GM18505 (cell line): ENCODE data around the gene PRSS27.

Experiments used
- ATAC-seq: cut with Tn5 transposase; IDR thresholded peaks from one replicate; pipeline ENCODE4 v1.9.1; 2021; ENCODE audit not compliant: unreplicated experiment
- POLR2A ChIP-seq: IDR thresholded peaks from 4 replicates; pipeline ENCODE4 v1.6.1; 2011; ENCODE audit warnings: borderline replicate concordance; ENCODE audit not compliant: insufficient read depth, insufficient read length; ENCODE audit errors: extremely low read depth

The PRSS27 gene

GRCh38 chr16:2720064-2720457 is at the start of gene PRSS27:
TSS of gene PRSS27 (minus strand) at chr16:2720224. CDS start at chr16:2720160, 64 bp downstream.
- no peak for ATAC-seq
- TF ChIP-seq POLR2A = no peak

GRCh38 chr16:2769675-2770056 is 49.6 kb upstream of the PRSS27 start:
- TF ChIP-seq POLR2A = peak; percentile 2
- no peak for ATAC-seq

GRCh38 chr16:2769100-2769529 is 49.1 kb upstream of the PRSS27 start:
- peak; percentile 8 for TF ChIP-seq POLR2A
- no peak for ATAC-seq

- no peak for ATAC-seq
- TF ChIP-seq POLR2A = no peak
These were observed 48.5 kb upstream of the PRSS27 start for GRCh38 chr16:2768403-2769089.

GRCh38 chr16:2767891-2768290 is 47.9 kb upstream of the PRSS27 start:
- ATAC-seq = no peak
- TF ChIP-seq POLR2A = no peak

GRCh38 chr16:2767140-2767731 is 47.2 kb upstream of the PRSS27 start:
- no peak for TF ChIP-seq POLR2A
- no peak for ATAC-seq

- peak; percentile 32 for TF ChIP-seq POLR2A
- ATAC-seq = no peak
These were observed 46.6 kb upstream of the PRSS27 start for GRCh38 chr16:2766430-2767139.

GRCh38 chr16:2765462-2766404 is 45.7 kb upstream of the PRSS27 start:
- no peak for TF ChIP-seq POLR2A
- ATAC-seq = no peak

- ATAC-seq = no peak
- no peak for TF ChIP-seq POLR2A
These were observed 44.7 kb upstream of the PRSS27 start for GRCh38 chr16:2764718-2765117.

GRCh38 chr16:2763173-2763572 is 43.1 kb upstream of the PRSS27 start:
- no peak for ATAC-seq
- TF ChIP-seq POLR2A = no peak

GRCh38 chr16:2762711-2763110 is 42.7 kb upstream of the PRSS27 start:
- no peak for ATAC-seq
- TF ChIP-seq POLR2A = no peak

- ATAC-seq = no peak
These were observed 42.0 kb upstream of the PRSS27 start for GRCh38 chr16:2761886-2762583.

GRCh38 chr16:2761472-2761871 is 41.4 kb upstream of the PRSS27 start:
- no peak for ATAC-seq
- TF ChIP-seq POLR2A = no peak

More at GRCh38 chr16:2761886-2762583, 42.0 kb upstream of the PRSS27 start:
- peak; percentile 36 for TF ChIP-seq POLR2A

GRCh38 chr16:2757344-2757743 is 37.3 kb upstream of the PRSS27 start:
- no peak for ATAC-seq
- no peak for TF ChIP-seq POLR2A
